Sigmoid colon (tissue), 7 donors: ENCODE data around the gene GNA12. TPM values are rescaled to one million over a fixed set of nuclear protein-coding genes. Genes with fewer than 3 reads are reported as not detected.

Experiments used
- DNase-seq: peaks from one replicate; pipeline ENCODE4 v3.0.0-alpha.2; 2019
- H3K27ac ChIP-seq, 4 donors: fragments of 200-600 bp; sonication (generic); one replicate each; pipeline ENCODE4 v1.5.1; 2016 to 2019; ENCODE audit warnings: mild to moderate bottlenecking in 1 of 4
- H3K27me3 ChIP-seq, 3 donors: fragments of 200-600 bp; sonication (generic); one replicate each; pipeline ENCODE4 v1.5.1; 2019; ENCODE audit warnings: mild to moderate bottlenecking in 1 of 3
- H3K36me3 ChIP-seq, 4 donors: fragments of 200-600 bp; sonication (generic); one replicate each; pipeline ENCODE4 v1.5.1; 2016 to 2019
- H3K4me1 ChIP-seq, 4 donors: fragments of 200-600 bp; sonication (generic); one replicate each; pipeline ENCODE4 v1.5.1; 2017 to 2019
- H3K4me3 ChIP-seq, 4 donors: fragments of 200-600 bp; sonication (generic); one replicate each; pipeline ENCODE4 v1.5.1; 2017 to 2019; ENCODE audit warnings: mild to moderate bottlenecking in 2 of 4, moderate library complexity in 1 of 4
- H3K9me3 ChIP-seq, 4 donors: fragments of 200-600 bp in 3 of 4; sonication (generic) in 3 of 4; one replicate each; pipeline versions ENCODE4 v1.5.1 to v1.6.1; 2013 to 2019
- EP300 ChIP-seq, 4 donors: sonication (generic); formaldehyde crosslinking; IDR thresholded peaks; one replicate each; pipeline ENCODE4 v1.6.1; 2017; ENCODE audit warnings: antibody characterized with exemption in 4 of 4
- POLR2A ChIP-seq, 2 donors: fragments of 450-650 bp; IDR thresholded peaks; one replicate each; pipeline ENCODE4 v1.6.1; 2016; ENCODE audit warnings: antibody characterized with exemption in 2 of 2, mild to moderate bottlenecking in 2 of 2, moderate library complexity in 2 of 2
- POLR2AphosphoS5 ChIP-seq, 4 donors: sonication (generic); formaldehyde crosslinking; IDR thresholded peaks; one replicate each; pipeline ENCODE4 v1.6.1; 2017; ENCODE audit warnings: antibody characterized with exemption in 4 of 4
- WGBS, 2 donors: extraction: QIAGEN DNeasy Blood & Tissue Kit; methylation state at CpG; one replicate each; pipeline ENCODE4 v1.1.7; 2013; 5-methylcytosine and 5-hydroxymethylcytosine counted together
- intact Hi-C: fragments of 100-400 bp; cut with DNase I; formaldehyde crosslinking; loops from one replicate; pipeline ENCODE4 v1.15.1; 2023
- polyA plus RNA-seq, 3 donors: library from polyadenylated mRNA; stranded (reverse); fragments of 200-250 nt; gene quantifications; one replicate each; pipeline ENCODE4 v1.2.3, GENCODE V29; 2013
- total RNA-seq, 4 donors: library from RNA; depleted of rRNA; stranded (reverse); fragments of >200 nt; gene quantifications; one replicate each; pipeline ENCODE4 v1.1.0, GENCODE V29; 2016
- TF ChIP-seq, protein P1 (sequence below), 4 experiments: fragments of 450-650 bp in 3 of 4; fragments of 200-600 bp in 1 of 4; IDR thresholded peaks; one replicate each; pipeline ENCODE4 v1.5.1; 2016 to 2019; ENCODE audit warnings: antibody characterized with exemption in 4 of 4, mild to moderate bottlenecking in 3 of 4, moderate library complexity in 2 of 4
- donor health status: healthy with polysubstance abuse.
- donor health status: Bipolar disorder and iron deficiency.
- donor health status: healthy.

GNA12 gene
- total and polyA plus RNA-seq, 7 donors = 13.2 to 46.5 (median 22.0) TPM

DNA sequence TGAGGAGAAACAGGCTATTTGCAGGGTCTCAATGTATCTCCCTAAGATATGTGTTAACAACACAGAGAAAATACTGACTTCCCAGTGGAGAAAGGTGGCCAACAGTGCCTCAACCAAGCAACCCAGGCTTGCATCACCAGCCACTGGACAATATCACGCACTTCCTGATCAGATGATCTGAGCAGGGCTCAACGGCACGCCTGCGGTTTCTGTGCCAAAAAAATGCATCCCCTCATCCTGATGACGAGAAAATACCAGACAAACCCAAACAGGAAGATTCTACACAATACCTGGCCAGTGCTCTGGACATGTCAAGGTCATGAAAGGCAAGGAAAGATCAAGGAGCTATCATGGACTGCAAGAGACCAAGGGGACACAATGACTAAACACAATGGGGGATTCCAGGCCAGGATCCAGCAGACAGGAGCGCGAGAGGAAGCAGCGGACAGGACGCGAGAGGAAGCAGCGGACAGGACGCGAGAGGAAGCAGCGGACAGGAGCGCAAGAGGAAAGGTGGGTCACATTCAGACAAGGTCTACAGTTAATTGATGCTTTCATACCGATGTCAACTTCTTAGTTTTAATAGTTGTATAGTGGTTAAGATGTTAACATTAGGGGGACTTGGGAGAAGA, 51.1 kb downstream of the GNA12 start:
- no peak overlapping the region for H3K4me3 ChIP-seq
- peaks cover 0 to 20% (median 6%) of the 10 kb centered on the region in 4 donors for H3K36me3 ChIP-seq
- TF ChIP-seq, protein P1, sequence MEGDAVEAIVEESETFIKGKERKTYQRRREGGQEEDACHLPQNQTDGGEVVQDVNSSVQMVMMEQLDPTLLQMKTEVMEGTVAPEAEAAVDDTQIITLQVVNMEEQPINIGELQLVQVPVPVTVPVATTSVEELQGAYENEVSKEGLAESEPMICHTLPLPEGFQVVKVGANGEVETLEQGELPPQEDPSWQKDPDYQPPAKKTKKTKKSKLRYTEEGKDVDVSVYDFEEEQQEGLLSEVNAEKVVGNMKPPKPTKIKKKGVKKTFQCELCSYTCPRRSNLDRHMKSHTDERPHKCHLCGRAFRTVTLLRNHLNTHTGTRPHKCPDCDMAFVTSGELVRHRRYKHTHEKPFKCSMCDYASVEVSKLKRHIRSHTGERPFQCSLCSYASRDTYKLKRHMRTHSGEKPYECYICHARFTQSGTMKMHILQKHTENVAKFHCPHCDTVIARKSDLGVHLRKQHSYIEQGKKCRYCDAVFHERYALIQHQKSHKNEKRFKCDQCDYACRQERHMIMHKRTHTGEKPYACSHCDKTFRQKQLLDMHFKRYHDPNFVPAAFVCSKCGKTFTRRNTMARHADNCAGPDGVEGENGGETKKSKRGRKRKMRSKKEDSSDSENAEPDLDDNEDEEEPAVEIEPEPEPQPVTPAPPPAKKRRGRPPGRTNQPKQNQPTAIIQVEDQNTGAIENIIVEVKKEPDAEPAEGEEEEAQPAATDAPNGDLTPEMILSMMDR (IDR thresholded peaks at IDR 0.05) = no peak
- TF ChIP-seq POLR2AphosphoS5 (IDR thresholded peaks at IDR 0.05) = peak in 2 of 4 donors; percentile 35 to 45
- H3K4me1 ChIP-seq = peaks cover 0 to 37% (median 32%) of the 10 kb centered on the region in 4 donors
- intact Hi-C loops = no loop called here
- DNase-seq = peak; percentile 70
- H3K9me3 ChIP-seq = no peaks in the 10 kb centered on the region
- WGBS, 2 donors = 88 to 92% methylated on average over 16 of the region's 16 CpGs
- peak overlapping the region in 2 of 4 donors; percentile 36 to 41 for H3K27ac ChIP-seq
- no peaks in the 10 kb centered on the region for H3K27me3 ChIP-seq

DNA sequence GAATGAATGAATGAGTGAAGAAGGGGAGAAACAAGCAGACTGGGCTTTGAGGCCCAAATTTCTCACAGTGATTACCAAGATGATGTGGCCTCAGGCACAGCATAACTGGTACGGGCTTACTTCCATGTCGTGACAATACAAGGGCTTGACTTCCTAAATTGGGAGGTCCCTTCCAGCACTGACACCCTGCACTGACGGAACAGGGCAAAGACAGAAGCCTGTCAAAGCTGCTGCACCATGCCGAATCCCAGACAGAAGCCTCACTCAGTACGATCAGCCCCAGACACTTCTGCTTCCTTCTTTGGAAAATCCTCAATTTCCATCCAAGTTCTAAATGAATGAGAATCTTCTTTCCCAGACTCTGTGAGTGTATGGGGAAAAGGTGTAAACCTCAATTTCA, 51.9 kb downstream of the GNA12 start:
- WGBS, 2 donors = 92 to 94% methylated on average over 5 of the region's 5 CpGs
- no peak for DNase-seq
- H3K36me3 ChIP-seq = peaks cover 0 to 20% (median 6%) of the 10 kb centered on the region in 4 donors
- no peak for TF ChIP-seq EP300 (IDR thresholded peaks at IDR 0.05)
- no peak overlapping the region for H3K4me3 ChIP-seq
- H3K27me3 ChIP-seq = no peaks in the 10 kb centered on the region
- intact Hi-C loops = no loop called here
- H3K27ac ChIP-seq = peak overlapping the region in 2 of 4 donors; percentile 36 to 41
- peaks cover 0 to 42% (median 39%) of the 10 kb centered on the region in 4 donors for H3K4me1 ChIP-seq
- H3K9me3 ChIP-seq = no peaks in the 10 kb centered on the region

GRCh38 chr7:2791390-2791789, 52.7 kb downstream of the GNA12 start:
- no peak overlapping the region for H3K4me3 ChIP-seq
- TF ChIP-seq POLR2A (IDR thresholded peaks at IDR 0.05) (no peak), EP300 (IDR thresholded peaks at IDR 0.05) (no peak), POLR2AphosphoS5 (IDR thresholded peaks at IDR 0.05) (no peak)
- TF ChIP-seq, protein P1 (IDR thresholded peaks at IDR 0.05) = no peak
- 93% methylated on average over 5 of the region's 5 CpGs for WGBS, 2 donors
- H3K27ac ChIP-seq = no peak overlapping the region
- intact Hi-C loops = no loop called here
- H3K9me3 ChIP-seq = no peaks in the 10 kb centered on the region
- no peaks in the 10 kb centered on the region for H3K27me3 ChIP-seq
- DNase-seq = no peak
- peaks cover 0 to 35% (median 32%) of the 10 kb centered on the region in 4 donors for H3K4me1 ChIP-seq
- peaks cover 0 to 20% (median 6%) of the 10 kb centered on the region in 4 donors for H3K36me3 ChIP-seq

GRCh38 chr7:2787251-2787951, 56.7 kb downstream of the GNA12 start:
- WGBS, 2 donors = 94 to 96% methylated on average over 24 of the region's 24 CpGs
- H3K9me3 ChIP-seq = no peaks in the 10 kb centered on the region
- H3K4me1 ChIP-seq = peaks cover 0 to 49% (median 41%) of the 10 kb centered on the region in 4 donors
- peak overlapping the region in 3 of 4 donors; percentile 42 to 75 (median 68) for H3K27ac ChIP-seq
- H3K27me3 ChIP-seq = no peaks in the 10 kb centered on the region
- TF ChIP-seq EP300 (IDR thresholded peaks at IDR 0.05) = no peak
- TF ChIP-seq, protein P1 (IDR thresholded peaks at IDR 0.05) = no peak
- no peak for TF ChIP-seq POLR2A (IDR thresholded peaks at IDR 0.05)
- TF ChIP-seq POLR2AphosphoS5 (IDR thresholded peaks at IDR 0.05) = peak in 2 of 4 donors; percentile 37 to 48
- no peak for DNase-seq
- H3K4me3 ChIP-seq = no peak overlapping the region
- intact Hi-C loops = no loop called here
- peaks cover 0 to 9% (median 0%) of the 10 kb centered on the region in 4 donors for H3K36me3 ChIP-seq

- no peak for DNase-seq
- H3K4me3 ChIP-seq = no peak overlapping the region
- intact Hi-C loops = no loop called here
- H3K4me1 ChIP-seq = peaks cover 0 to 49% (median 39%) of the 10 kb centered on the region in 4 donors
- H3K9me3 ChIP-seq = no peaks in the 10 kb centered on the region
- WGBS, 2 donors = 93 to 94% methylated on average over 11 of the region's 11 CpGs
- no peaks in the 10 kb centered on the region for H3K27me3 ChIP-seq
- TF ChIP-seq, protein P1 (IDR thresholded peaks at IDR 0.05) = no peak
- TF ChIP-seq POLR2AphosphoS5 (IDR thresholded peaks at IDR 0.05) (no peak), EP300 (IDR thresholded peaks at IDR 0.05) (no peak), POLR2A (IDR thresholded peaks at IDR 0.05) (no peak)
- H3K27ac ChIP-seq = peak overlapping the region in 2 of 4 donors; percentile 68 to 75
- H3K36me3 ChIP-seq = peaks cover 0 to 2% (median 0%) of the 10 kb centered on the region in 4 donors
These were observed 57.4 kb downstream of the GNA12 start for GRCh38 chr7:2786607-2787116.
